HG03342 (cell line): ENCODE data around the gene SYNJ1.
"Not testable (repeated sequence)": the region's sequence is repeated elsewhere in the genome, so short reads cannot be mapped to it uniquely, and the experiment has no call there.

Experiments
- ATAC-seq: cut with Tn5 transposase; IDR thresholded peaks from one replicate; pipeline ENCODE4 v1.9.1; 2021; ENCODE audit warnings: mild to moderate bottlenecking, moderate library complexity; ENCODE audit not compliant: unreplicated experiment

The SYNJ1 gene

DNA sequence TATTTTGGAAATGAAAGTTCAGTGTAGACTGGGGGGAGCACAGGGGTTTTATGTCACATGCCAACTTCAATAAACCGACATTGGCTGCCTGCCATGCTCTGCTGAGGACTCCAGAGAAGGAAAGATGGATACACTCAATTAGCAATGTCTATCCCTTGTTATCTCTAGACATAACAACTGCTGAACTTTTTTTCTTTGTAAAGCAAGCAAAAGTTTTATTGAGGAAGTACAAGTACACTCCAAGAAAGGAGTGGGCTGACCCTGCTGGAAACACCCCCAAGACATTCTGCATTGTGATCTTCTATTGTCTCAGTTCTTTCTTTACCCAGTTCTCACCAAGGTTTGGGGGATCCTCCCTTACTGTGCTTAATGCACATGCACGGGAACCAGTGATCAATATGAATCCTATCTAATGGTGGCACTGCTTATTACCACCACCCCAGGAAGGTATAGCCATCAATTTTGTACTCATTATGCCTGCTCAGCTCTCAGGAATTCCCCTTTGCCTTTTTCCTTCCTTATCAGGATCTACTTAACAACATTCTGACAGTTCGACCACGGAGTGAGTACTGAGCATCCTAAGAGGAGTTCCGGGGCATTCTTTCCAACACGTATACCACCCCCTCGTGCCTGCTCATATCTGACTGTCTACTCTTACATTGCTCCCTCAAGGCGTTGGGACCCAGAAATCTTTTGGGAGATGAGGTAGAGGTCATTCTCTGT lies 28.7 kb downstream of the SYNJ1 start:
- ATAC-seq: no peak

DNA sequence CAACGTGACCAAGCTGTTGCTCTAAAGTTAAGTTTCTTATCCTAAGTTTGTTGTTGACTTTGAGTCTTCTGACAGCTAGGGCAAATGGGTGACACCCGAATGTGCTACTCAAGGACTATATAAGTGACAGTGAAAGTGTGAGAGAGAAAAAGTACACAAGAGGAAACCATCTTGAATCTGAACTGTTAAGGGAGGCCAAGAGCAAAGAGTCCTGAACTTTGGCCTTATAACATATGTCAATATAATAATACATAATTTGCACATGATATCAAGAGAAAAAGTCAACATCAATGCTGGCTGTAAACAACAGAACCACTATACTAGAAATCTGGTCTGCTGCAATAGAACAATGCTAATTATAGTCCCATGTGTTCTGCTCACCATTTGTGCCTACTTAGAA lies 29.5 kb downstream of the SYNJ1 start:
- ATAC-seq: no peak

DNA sequence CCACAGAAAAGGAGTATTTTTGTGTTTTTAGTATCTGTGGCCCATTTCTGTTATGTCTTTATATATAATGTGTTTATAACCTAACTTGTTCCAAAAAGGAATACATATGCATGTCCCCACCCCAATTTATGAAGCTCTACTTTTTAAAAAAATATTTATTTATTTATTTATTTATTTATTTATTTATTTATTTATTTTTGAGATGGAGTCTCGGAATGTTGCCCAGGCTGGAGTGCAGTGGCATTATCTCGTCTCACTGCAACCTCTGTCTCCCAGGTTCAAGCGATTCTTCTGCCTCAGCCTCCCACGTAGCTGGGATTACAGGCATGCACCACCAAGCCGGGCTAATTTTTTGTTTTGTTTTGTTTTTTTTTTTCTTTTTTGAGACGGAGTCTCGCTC lies 32.3 kb downstream of the SYNJ1 start:
- ATAC-seq: not testable (repeated sequence)

DNA sequence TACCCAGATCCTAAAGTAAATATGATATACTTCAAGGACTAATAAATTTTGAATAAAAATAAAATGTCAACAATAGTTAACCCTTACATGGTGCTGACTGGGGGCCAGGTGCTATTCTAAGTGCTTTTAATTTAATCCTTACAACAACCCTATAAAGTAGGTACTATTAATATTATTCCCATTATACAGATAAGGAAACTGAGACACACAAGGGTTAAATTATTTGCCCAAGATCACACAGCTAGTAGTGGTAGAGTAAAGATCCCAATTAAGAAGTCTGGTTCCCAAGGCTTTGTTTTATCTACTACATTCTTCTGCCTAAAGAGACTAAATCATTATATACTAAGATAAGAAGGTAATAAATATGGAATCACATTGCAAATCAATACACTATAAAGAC lies 34.2 kb downstream of the SYNJ1 start:
- no peak for ATAC-seq

DNA sequence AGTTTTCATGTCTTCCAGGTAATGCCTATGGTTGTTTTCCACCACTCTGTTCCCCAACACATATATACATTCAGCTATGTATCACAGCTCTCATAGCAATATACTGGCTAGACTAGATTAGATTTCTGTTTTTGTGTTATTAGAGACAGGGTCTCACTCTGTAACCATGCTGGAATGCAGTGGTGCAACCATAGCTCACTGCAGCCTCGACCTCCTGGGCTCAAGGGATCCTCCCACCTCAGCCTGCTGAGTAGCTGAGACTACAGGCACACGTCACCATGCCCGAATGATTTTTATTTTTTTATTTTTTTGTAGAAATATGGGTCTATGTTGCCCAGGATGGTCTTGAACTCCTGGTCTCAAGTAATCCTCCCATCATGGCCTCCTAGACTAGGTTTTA lies 37.7 kb downstream of the SYNJ1 start:
- no peak for ATAC-seq

DNA sequence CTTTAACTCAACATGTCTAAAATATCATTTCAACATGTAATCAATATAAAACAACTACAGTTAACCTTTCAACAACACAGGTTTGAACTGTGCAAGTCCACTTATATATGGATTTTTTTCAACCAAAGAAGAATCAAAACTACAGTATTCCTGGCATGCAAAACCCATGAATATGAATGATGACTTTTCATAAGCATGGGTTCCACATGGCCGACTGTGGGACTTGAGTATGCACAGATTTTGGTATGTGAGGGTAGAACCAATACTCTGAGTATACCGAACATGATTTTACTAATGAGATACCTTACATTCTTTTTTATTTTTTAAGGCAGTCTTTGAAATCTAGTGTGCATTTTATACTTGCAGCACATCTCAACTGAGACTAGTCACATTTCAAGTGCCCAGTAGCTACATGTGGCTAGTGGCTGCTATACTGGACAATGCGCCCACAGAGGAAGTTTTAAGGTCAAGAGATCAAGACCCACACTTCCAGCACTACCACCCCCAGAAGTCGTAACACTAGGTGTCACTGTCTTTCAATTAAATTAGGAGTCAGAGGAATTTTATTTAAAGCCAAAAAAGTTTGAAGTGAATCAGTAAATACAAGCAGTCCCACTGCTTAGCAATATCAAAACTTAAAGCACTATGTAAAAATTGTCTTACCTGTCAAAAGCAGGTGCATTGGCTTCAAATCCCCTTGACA lies 40.0 kb downstream of the SYNJ1 start:
- no peak for ATAC-seq

DNA sequence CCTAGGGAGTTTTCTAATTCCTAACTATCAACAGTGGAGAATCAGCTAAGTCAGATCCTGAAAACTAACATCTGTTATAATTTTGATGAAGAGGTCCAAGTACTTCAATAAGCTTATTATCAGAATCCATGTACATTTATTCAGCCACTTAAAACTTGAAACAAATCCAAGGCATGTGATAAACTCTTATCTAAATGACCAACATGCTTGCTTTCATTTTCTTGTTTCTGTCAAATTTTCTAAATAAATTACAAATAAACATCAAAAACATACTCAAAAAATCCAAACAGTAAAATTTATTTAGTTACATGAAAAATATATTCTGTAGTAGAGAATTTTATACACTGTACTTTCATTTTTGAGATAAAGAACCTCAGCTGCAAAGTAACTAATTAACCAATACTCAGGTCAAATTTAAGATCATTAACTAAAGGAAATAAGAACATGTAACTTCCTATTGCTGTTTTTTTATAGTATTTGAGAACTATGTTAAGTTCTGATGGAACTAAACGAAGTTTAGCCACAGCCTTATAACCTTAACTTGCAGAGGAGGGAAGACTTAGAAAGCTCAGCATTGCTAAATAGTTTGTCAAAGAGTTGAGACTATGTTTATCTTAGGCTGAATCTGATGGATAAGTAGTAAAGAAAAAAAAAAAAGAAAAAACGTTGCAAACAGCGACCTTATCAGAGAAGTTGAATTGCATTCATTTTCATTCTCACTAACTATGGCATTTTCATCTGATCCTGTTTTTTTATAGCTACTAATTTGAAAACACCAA lies 44.9 kb downstream of the SYNJ1 start:
- ATAC-seq: no peak

DNA sequence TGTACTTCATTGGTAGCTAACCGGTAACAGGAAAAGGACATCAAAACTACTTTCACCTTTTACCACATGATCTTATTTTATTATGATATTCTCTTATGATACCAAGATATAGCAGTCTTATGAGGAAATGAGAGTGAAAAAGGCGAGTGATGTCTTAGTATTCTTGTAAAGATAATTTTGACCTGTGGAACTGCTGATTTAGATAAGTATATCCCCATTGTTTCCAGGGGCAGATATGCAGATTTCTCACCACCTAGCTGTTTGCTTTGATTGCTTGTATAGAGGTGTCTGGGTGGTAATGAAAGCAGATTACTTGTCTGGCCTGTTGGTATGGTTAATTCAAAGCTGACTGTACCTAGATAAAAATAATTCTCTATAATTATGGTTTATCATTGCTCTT lies 53.1 kb downstream of the SYNJ1 start:
- no peak for ATAC-seq

DNA sequence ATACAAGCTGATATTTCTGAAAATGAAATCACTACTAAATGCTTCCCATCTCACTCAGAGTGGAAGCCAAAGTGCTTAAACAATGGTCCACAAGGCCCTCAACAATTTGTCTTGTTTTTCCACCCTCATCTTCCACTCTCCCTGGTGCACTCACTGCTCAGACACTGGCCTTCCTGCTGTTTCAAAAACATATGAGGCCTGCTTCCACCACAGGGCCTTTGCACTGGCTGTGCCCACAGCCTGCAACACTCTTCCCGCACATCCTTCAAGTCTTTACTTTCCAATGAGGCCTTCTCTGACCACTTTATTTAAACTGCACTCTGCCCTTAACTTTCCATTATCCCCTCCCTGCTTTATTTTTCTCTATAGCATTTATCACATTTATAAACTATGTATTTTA lies 53.8 kb downstream of the SYNJ1 start:
- no peak for ATAC-seq

DNA sequence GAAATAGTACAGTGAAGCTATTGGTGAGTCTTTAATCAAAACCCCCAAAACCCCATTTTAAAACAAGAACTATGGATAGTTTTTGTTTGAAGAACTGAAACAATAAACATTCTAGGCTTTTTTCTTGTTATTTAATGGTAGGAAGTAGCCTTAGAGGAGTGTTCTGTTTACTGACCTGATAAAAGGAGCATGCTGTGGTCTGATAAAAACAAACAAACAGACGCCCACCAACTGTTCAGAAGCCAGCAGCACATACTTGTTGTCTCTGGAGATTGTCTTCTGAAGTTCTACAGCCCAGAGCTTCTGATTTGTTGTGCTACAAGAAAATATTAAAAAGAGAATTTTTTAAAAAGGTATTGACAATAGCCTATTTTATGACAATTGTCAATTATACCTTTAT lies 61.6 kb downstream of the SYNJ1 start:
- ATAC-seq: no peak

DNA sequence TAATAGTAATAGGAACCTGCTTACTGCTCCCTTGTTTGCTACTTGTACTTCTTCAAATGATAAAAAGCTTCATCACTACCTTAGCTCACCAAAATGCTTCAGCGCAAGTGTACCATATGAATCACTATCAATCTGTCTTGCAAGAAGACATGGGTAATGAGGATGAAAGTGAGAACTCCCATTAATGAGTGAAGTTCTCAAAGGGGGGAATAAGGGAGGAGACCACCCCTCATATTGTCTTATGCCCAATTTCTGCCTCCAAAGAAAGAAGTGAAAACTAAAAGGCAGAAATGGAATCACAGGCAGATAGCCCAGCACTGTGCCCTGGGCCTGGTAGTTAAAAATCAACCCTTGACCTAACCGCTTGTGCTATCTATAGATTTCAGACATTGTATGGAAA lies 63.7 kb downstream of the SYNJ1 start:
- not testable (repeated sequence) for ATAC-seq

DNA sequence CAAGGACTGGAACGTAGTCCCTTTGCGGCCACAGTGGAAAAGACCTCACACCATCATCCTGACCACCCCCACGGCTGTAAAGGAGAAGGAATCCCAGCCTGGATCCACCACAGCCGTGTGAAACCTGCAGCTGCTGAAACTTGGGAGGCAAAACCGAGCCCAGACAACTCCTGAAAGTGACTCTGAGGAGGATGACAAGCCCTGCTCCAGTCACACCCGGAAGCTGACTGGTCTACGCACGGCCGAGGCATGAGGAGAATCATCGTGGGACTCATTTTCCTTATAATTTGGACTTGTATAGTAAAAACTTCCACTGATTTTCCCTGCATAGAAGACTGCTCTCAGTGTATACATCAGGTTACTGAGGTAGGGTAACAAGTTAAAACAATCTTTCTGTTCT lies 65.8 kb downstream of the SYNJ1 start:
- ATAC-seq: not testable (repeated sequence)

DNA sequence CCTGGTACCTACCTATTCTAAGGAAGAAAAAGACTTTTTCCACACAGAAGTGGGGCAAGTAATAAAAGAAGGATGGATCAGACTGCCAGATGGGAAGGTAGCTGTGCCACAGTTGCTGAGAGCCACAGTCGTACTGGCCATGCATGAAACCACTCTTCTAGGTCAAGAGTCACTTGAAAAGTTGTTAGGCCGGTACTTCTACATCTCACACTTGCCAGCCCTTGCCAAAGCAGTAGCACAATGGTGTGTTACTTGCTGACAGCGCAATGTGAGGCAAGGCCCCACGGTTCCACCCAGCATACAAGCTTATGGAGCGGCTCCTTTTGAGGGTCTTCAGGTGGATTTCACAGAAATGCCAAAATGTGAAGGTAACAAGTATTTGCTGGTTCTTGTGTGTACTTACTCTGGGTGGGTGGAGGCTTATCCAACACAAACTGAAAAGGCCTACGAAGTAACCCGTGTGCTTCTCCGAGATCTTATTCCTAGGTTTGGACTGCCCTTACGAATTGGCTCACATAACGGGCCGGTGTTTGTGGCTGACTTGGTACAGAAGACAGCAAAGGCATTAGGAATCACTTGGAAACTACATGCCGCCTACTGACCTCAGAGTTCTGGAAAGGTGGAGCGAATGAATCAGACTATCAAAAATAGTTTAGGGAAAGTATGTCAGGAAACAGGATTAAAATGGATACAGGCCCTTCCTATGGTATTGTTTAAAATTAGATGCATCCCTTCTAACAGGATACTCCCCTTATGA lies 66.6 kb downstream of the SYNJ1 start:
- not testable (repeated sequence) for ATAC-seq

DNA sequence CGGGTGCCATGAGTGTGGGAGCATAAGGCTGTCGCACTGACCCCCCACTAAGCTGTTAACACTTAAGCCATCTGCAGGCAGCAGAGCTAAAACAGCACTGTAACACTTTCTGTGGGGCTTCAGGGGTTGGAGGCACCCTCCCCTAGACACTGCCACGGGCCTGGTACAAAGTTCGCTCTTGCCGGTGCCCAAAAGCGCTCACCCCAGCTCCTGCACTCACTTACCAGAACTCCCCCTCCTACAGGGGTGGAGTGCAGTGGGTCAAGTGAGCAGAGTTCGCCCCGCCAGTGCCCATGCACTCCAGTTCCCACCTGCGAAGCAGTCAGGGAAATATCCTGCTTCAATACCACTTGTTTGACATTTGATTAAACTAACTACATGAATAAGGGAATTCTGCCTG lies 69.3 kb downstream of the SYNJ1 start:
- ATAC-seq: no peak

DNA sequence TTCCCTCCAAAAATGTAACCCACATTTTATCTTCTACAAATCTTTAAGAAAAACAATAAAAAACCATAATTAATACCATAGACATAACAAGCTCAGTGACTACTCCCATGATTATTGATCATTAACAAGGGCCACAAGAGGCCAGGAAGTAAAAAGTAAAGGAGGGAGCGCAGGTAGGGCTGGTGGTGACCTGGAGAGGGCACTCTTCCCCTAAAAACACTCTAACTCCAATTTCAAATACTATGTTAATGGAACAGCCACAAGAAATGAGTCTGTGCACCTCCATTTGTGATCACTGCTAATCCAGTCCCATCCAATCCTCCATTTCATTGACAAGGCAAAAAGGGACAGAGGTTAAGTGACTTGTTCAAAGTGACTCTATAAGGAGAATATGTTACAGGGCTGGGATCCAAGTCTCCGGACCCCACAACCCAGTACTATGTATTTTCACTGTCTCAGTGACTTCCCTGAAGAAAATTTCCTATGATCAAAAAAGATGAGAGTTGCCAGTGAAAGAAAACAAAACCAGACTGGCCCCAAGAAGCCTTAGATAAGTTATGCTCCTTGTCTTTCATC lies 74.4 kb downstream of the SYNJ1 start:
- no peak for ATAC-seq

DNA sequence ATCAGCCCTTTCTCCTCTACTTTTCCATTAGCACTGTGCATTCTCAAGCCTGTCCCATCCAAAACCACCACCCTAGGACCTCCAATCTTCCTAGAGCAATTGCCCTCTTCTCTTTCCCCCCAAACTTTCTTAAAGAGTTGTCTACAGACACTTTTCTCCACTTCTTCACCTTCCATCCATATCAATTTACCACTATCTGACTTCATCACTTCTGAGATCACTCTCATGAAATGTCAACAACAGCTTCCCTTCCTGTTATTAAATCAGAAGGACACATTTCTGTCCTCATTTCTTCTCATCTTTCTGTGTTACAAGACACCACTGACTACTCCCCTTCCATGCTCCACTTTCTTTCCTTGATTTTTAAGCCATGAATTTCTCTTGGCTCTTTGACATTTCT lies 79.6 kb downstream of the SYNJ1 start:
- ATAC-seq: no peak

DNA sequence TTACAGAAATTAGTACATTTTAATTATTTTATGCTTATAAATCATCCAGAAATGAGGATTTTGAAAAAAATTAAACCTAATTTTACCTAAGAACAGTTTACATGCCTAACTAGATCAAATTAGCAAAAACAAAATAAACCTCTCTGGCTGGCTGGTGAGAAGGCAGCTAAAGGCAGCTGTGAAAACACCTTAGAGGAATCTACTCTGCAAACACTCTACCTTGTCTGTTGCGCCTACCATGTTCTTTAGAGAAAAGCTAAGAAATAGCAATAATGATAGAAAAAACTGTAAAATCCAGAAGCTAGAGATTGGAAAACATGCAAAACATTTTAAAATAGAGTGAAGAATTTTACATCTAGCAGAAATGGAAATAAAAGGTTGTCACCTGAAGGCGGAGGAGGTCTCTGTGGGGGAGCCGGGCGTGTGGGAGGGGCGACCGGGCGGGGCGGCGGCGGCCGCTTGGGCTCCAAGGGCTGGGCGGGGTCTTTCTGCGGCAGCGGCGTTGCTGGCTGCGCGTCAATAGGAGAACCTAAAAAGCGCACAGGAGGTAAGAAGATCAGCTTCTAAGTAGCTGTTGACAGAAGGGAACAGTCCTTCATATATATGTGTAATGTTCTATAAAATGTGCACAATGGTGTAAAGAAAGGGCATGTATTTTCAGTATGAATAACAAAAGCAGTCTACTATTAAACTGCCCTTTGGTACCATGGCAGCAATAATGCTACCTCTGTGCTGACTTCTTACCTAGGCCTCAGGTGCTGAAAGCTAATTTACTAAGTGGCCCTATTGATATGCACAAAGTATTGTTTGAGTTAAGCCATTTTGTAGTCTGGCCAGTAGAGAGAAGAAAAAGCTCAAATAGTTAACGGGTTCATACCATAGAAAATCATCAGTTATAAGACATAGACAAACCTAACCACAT lies 82.3 kb downstream of the SYNJ1 start:
- ATAC-seq: no peak

DNA sequence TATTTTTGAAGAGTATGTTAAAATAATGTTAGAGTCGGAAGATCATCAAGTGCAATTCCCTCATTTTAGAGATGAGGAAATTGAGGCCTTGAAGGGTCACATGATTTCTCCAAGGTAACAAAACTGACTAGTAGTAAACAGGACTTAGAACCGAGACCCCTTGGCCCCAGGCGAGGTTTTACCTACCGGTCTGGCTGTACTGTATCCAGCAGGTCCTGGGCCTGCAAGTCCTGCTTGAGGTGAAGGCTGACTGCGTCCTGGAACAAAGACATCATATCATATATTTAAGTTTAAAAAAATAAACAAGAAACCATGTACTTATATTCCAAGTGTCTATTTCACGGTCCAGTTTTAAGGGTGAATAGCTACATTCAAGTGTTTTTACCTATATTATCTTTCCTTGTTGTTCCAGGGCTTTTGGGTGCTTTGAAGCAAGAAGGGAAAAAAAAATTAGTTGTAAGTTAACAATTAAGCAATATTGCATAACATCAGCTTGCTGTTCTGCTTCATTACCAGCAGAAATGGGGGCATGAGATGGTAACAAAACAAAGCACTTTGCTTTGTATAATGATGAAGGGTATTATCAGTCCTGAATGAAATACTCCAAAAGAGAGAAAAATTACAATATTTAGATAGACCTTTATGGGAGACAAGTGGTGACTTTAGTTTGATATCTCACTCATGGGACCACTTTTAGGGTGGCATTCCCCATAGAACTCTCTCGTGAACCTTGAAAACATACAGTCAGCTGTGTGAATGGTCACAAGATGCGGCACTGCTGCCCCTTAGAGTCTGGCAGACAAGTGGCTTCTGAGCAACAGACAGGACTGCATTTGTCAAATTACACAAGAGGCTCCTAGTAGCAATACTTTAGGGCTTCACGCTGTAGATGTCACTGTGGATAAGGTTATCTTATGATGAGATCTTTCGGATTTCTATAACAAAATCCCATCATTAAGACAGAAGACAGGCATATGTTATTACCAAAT lies 85.8 kb downstream of the SYNJ1 start:
- ATAC-seq: no peak
